ENCODE measurements around the gene TAC4.

GRCh38 chr17:49795372-49795771 is 52.5 kb downstream of the TAC4 start:
- TF ChIP-seq CTCF (IDR thresholded peaks at IDR 0.05; ENCODE audit: insufficient read depth, low read depth, low read length) (no peak), EZH2 (IDR thresholded peaks at IDR 0.05; ENCODE audit: insufficient read depth, low read length) (no peak)
